HG03460 (cell line): ENCODE measurements around the gene FGF18.

ENCODE experiments used
- ATAC-seq: cut with Tn5 transposase; IDR thresholded peaks from one replicate; pipeline ENCODE4 v1.9.1; 2021; ENCODE audit not compliant: unreplicated experiment

FGF18 gene

GRCh38 chr5:171438738-171439137 is 19.3 kb downstream of the FGF18 start:
- no peak for ATAC-seq

- no peak for ATAC-seq
Measured at GRCh38 chr5:171441246-171441791, 21.9 kb downstream of the FGF18 start.

GRCh38 chr5:171442287-171443042 is 23.0 kb downstream of the FGF18 start:
- no peak for ATAC-seq

- ATAC-seq: no peak
Measured at GRCh38 chr5:171444582-171444981, 25.1 kb downstream of the FGF18 start.

- no peak for ATAC-seq
Measured at GRCh38 chr5:171445644-171446516, 26.4 kb downstream of the FGF18 start.

GRCh38 chr5:171447226-171447625 is 27.8 kb downstream of the FGF18 start:
- ATAC-seq: no peak

- no peak for ATAC-seq
Measured at GRCh38 chr5:171449426-171449825, 30.0 kb downstream of the FGF18 start.

GRCh38 chr5:171450423-171451331 is 31.2 kb downstream of the FGF18 start:
- ATAC-seq: no peak

GRCh38 chr5:171451421-171451820 is 32.0 kb downstream of the FGF18 start:
- no peak for ATAC-seq

GRCh38 chr5:171453056-171453725 is 33.7 kb downstream of the FGF18 start:
- no peak for ATAC-seq

- ATAC-seq: no peak
Measured at GRCh38 chr5:171453988-171454387, 34.5 kb downstream of the FGF18 start.

- no peak for ATAC-seq
Measured at GRCh38 chr5:171454549-171454948, 35.1 kb downstream of the FGF18 start.

GRCh38 chr5:171455522-171455921 is 36.1 kb downstream of the FGF18 start:
- no peak for ATAC-seq

- no peak for ATAC-seq
Measured at GRCh38 chr5:171457208-171457981, 37.9 kb downstream of the FGF18 start.

- ATAC-seq: no peak
Measured at GRCh38 chr5:171459839-171460238, 40.4 kb downstream of the FGF18 start.

- no peak for ATAC-seq
Measured at GRCh38 chr5:171462136-171462927, 42.9 kb downstream of the FGF18 start.

GRCh38 chr5:171462928-171463861 is 43.7 kb downstream of the FGF18 start:
- ATAC-seq: no peak

GRCh38 chr5:171463862-171464229 is 44.4 kb downstream of the FGF18 start:
- ATAC-seq: no peak
